GM21825 (cell line): ENCODE data around the gene INF2.
"Not testable (repeated sequence)": the region's sequence is repeated elsewhere in the genome, so short reads cannot be mapped to it uniquely, and the experiment has no call there.

ENCODE experiments used
- ATAC-seq: cut with Tn5 transposase; IDR thresholded peaks from one replicate; pipeline ENCODE4 v1.9.1; 2021; ENCODE audit warnings: mild to moderate bottlenecking, moderate library complexity; ENCODE audit not compliant: unreplicated experiment

The INF2 gene

GRCh38 chr14:104749111-104749649 is 59.8 kb downstream of the INF2 start:
- ATAC-seq: no peak

- ATAC-seq: no peak
Observed at GRCh38 chr14:104750056-104750752, 60.8 kb downstream of the INF2 start.

GRCh38 chr14:104750753-104751057 is 61.3 kb downstream of the INF2 start:
- ATAC-seq: not testable (repeated sequence)

GRCh38 chr14:104751539-104752422 is 62.4 kb downstream of the INF2 start:
- ATAC-seq: no peak

GRCh38 chr14:104752423-104752734 is 63.0 kb downstream of the INF2 start:
- ATAC-seq: no peak

- peak; percentile 80 for ATAC-seq
Observed at GRCh38 chr14:104752735-104753527, 63.5 kb downstream of the INF2 start, which contains the start of gene SIVA1. Gene SIVA1 (plus strand): TSS chr14:104753147. CDS start chr14:104753202, 55 bp downstream.

- no peak for ATAC-seq
Observed at GRCh38 chr14:104753528-104754212, 64.3 kb downstream of the INF2 start.

- ATAC-seq: no peak
Observed at GRCh38 chr14:104754213-104754851, 64.9 kb downstream of the INF2 start.

GRCh38 chr14:104755621-104756020 is 66.2 kb downstream of the INF2 start:
- no peak for ATAC-seq

- no peak for ATAC-seq
Observed at GRCh38 chr14:104756477-104757237, 67.2 kb downstream of the INF2 start.

GRCh38 chr14:104757238-104757585 is 67.8 kb downstream of the INF2 start:
- ATAC-seq: no peak

- ATAC-seq: no peak
Observed at GRCh38 chr14:104757681-104758392, 68.4 kb downstream of the INF2 start.

GRCh38 chr14:104758981-104759969 is 69.9 kb downstream of the INF2 start:
- no peak for ATAC-seq

GRCh38 chr14:104765517-104765916 is 76.1 kb downstream of the INF2 start:
- ATAC-seq: no peak

GRCh38 chr14:104766256-104766862 is 76.9 kb downstream of the INF2 start:
- ATAC-seq: no peak

- ATAC-seq: no peak
Observed at GRCh38 chr14:104766863-104767633, 77.6 kb downstream of the INF2 start.

- no peak for ATAC-seq
Observed at GRCh38 chr14:104767634-104767918, 78.2 kb downstream of the INF2 start.
